22Rv1 (cell line): ENCODE measurements around the gene ST6GAL2.

Source experiments
- H3K27ac ChIP-seq: fragments of 450-650 bp; 2 replicates; pipeline ENCODE4 v1.5.1; 2017
- ZFX ChIP-seq: fragments of 450-650 bp; IDR thresholded peaks from 2 replicates; pipeline ENCODE4 v1.6.1; 2017; ENCODE audit warnings: antibody characterized with exemption, borderline replicate concordance
- TF ChIP-seq, protein P1 (sequence below): fragments of 450-650 bp; IDR thresholded peaks from 2 replicates; pipeline ENCODE4 v1.5.1; 2017; ENCODE audit warnings: mild to moderate bottlenecking

The ST6GAL2 gene

DNA sequence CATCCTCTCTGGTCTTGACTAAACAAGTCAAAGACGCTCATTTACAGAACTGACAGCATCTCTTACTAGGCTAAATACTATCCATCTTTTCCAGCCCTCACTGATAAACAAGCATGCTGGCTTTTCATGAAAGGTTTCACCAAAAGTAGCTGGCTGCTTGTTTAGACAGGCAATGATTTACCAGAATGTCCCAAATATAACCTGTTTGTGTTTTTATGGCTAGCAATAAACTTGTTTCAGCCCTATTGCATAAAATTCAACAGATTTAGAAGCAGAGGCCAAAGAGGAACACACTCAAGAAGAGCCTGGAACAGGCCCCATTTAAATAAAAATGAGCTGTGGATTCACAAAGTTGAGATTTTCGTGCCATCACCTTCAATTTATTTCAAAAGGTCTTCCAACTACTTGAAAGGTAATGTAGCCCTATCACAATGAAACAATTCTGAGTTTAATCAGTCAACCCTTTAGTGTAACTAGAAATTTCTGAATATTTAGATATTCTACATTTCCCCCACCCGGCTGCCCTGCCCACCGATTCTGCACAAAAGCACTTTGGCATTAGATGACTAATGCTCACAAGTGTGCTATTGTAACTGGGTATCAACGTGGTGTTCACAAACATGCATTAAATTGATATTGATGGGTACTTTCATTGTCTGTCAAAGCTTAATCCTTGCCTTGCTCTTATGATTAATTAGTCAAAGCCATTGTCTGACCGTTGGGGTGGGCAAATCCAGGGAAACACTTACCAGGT, 54.0 kb downstream of the ST6GAL2 start:
- no peak overlapping the region for H3K27ac ChIP-seq
- TF ChIP-seq ZFX = no peak
- TF ChIP-seq, protein P1, sequence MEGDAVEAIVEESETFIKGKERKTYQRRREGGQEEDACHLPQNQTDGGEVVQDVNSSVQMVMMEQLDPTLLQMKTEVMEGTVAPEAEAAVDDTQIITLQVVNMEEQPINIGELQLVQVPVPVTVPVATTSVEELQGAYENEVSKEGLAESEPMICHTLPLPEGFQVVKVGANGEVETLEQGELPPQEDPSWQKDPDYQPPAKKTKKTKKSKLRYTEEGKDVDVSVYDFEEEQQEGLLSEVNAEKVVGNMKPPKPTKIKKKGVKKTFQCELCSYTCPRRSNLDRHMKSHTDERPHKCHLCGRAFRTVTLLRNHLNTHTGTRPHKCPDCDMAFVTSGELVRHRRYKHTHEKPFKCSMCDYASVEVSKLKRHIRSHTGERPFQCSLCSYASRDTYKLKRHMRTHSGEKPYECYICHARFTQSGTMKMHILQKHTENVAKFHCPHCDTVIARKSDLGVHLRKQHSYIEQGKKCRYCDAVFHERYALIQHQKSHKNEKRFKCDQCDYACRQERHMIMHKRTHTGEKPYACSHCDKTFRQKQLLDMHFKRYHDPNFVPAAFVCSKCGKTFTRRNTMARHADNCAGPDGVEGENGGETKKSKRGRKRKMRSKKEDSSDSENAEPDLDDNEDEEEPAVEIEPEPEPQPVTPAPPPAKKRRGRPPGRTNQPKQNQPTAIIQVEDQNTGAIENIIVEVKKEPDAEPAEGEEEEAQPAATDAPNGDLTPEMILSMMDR = no peak

DNA sequence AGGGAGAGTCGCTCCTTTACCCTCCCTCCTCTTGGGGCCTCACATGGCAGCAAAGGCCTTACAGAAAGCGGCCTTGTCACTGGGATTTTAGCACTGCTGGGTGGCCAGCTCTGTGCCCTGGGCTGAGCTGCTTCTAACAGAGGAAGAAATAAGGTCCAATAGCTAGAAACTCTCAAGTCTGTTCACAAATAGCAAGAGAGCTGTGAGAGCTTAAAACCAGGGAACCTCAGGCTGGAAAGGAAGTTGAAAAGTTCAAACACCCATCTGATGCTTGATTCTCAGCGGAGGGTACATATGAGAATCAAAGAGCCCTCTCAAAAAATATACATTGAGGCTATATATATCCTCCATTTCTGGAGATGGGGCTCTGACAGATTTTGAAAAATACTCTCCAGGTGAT, 54.7 kb downstream of the ST6GAL2 start:
- H3K27ac ChIP-seq = no peak overlapping the region
- TF ChIP-seq ZFX = no peak
- TF ChIP-seq, protein P1 = no peak

DNA sequence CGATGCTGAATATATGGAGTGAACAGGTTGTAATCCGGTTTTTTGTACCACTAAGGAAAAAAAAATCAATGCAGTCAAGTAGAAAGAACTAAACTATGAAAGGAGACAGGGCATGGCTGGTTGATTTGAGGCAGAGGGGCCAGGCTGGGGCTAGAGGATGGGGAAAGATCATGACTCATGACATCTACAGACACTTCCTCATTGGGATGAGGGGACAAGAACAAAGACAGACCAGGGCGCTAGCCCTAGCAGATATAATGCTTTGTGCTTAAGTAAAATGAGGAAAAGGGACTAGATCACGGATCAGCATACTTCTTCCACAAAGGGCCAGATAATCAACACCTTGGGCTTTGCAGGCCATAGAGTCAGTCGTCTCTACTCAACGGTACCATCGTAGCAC, 55.8 kb downstream of the ST6GAL2 start:
- no peak overlapping the region for H3K27ac ChIP-seq
- TF ChIP-seq, protein P1 = no peak
- TF ChIP-seq ZFX = no peak

DNA sequence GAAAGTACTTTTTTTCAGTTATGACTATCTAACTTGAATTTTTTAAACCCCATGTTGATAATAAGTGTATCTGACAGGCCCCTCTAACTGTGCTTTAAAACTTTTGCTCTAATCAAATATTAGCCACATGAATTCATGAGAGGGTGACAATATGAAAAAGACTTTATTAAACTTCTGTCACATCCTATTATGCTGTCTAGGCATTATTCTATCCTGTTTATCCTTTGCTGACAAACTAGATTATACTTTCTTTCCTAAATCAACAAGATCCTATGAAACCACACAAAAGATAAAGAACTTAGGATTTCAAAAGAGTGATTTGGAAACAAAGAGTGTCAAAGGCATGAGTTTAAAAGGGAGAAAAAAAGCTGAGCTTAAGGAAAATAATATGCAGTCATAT, 57.8 kb downstream of the ST6GAL2 start:
- no peak for TF ChIP-seq ZFX
- TF ChIP-seq, protein P1 = no peak
- H3K27ac ChIP-seq = no peak overlapping the region

DNA sequence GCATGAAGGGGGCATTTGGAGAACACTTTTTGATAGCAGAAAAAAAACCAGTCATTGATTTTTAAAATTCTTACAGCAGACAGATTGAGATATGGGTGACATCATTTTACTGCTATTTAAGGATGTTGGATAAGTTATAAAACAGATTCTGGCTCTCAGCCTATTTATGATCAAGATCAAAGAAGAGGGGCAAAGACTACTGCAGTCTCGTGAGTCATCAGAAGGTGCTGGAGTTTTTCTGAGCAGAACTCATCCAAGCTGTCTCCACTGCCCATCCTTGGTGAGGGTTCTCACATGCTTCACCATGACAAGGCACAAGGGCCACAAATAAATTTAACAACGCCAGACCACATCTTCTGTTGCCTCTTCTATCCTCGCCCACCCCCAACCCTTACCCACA, 58.8 kb downstream of the ST6GAL2 start:
- H3K27ac ChIP-seq = no peak overlapping the region
- no peak for TF ChIP-seq ZFX
- TF ChIP-seq, protein P1 = no peak

DNA sequence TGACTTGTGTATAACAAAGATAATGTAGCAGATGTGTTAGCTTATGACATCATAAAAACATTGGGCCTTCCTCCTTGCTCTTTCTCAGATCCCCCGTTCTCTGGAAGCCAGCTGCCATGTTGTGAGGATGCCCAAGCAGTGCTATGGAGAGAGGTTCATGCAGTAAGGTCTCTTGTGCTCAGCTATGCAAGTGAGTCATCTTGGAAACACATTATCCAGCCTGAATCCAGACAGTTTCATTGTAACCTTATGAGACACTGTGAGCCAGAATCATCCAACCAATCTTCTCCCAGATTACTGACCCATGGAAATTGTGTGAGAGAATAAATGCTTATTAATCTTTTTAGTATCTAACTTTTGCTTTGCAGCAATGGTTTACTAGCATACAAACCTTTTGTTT, 60.8 kb downstream of the ST6GAL2 start:
- H3K27ac ChIP-seq = no peak overlapping the region
- no peak for TF ChIP-seq ZFX
- TF ChIP-seq, protein P1 = no peak

DNA sequence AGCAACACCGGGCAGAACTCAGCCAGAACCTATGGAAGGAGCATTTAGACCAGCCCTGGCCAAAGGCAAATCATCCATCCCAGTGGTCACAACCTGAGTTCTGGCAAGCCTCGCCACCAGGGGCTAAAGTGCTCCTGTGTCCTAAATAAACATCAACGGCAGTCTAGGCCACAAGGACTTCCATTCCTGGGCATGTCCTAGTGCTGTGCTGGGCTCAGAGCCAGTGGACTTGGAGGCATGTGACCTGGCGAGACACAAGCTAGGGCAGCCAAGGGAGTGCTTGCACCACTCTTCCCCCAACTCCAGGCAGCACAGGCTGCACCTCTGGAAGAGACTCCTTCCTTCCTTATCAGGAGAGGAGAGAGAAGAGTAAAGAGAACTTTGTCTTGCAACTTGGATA, 69.0 kb downstream of the ST6GAL2 start:
- TF ChIP-seq, protein P1 = no peak
- TF ChIP-seq ZFX = no peak
- H3K27ac ChIP-seq = no peak overlapping the region
